Measurements from ENCODE around the gene ZNF865.

ZNF865 gene

DNA sequence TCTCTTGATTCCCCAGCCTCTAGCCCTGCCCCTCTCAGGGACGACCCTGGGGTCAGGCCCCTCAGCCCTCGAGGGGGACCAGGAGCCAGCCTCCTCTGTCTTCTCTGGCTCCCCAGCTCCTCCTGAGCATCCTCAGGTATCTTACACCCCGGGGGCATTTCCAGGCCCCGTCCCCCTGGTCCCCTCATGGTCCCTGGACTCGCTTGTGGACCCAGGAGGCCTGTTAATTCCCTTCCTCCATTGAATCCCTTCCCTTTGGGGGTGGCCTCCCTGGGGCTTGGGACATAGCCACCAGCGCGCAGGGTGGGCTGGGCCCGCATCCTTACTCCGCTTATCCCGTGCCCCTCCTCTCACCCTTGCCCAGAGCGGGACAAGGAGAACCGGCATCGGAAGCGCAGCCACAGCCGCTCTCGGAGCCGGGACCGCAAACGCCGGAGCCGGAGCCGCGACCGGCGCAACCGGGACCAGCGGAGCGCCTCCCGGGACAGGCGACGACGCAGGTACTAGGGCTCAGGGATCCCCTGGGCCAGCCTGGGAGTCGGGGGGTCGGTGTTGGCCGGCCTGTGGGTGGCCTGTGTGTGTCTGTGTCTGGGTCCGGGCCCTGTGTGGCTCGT lies 53.5 kb downstream of the ZNF865 start:
- ATAC-seq (no peak), DNase-seq (no peak)

DNA sequence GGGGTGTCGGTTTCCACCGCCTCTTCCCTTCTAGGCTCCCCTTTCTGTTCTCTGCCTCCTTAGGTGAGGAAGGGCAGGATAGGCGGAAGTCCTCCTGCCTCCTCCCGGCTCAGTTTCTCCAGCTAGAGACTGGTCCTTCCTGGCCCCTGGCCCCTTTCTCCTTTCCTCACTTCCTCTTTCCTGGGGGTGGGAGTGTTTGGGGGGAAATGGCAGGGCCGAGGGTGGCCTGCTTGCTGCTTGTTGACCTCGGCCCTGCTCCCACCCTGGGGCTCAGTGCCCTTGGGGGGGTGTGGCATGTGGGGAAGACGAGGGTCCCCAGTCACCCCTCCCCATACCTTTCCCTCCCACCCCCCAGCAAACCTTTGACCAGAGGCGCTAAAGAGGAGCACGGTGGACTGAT lies 54.4 kb downstream of the ZNF865 start:
- ATAC-seq = no peak
- no peak for DNase-seq

DNA sequence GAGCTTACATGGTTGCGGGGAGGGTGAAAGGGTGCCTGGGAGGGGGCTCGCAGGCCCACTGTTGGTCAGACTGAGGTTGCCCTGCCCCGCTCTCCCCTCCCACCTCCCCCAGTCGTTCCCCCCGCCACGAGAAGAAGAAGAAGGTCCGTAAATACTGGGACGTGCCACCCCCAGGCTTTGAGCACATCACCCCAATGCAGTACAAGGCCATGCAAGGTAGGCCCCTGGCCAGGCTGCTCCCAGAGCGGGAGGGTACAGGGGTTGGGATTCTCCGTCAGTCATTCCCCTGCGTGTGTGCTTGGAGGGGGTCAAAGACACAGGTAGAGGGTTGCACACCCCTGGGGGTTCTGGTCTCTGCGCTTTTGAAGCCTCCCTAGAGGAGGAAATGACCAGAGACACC lies 55.0 kb downstream of the ZNF865 start:
- no peak for DNase-seq
- no peak for ATAC-seq

DNA sequence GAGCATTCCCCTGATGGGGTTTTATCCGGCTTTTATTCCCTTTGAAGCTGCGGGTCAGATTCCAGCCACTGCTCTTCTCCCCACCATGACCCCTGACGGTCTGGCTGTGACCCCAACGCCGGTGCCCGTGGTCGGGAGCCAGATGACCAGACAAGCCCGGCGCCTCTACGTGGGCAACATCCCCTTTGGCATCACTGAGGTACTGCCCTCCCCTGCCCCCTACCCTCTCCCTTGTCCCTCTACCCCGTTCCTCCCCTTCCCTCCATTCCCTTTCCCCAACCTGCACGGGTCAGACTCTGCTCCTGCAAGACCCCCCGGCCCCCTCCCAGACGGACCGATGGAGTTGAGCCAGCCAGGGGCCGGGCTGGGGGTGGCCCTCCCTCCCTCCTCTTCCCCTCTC lies 55.5 kb downstream of the ZNF865 start:
- ATAC-seq (no peak), DNase-seq (no peak)

DNA sequence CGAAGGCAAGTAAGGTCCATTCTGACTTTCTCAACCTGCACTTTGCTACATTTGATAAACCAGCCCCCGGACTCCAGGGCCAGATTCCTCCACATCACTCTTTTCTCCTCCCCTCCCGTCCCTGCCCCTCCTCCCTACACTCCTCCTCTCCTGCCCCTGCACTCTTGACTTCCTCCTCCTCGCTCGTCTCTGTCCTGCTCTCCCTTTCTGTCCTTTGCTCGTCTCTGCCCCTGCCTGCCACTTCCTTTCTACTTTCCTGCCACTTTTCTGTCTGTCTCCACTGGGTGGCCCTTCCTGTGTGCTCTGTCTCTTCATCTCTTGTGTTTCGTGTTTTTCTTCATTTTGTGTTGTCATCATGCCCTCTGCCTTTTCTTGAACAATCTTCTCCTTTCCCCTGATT lies 56.4 kb downstream of the ZNF865 start:
- DNase-seq (no peak), ATAC-seq (no peak)

DNA sequence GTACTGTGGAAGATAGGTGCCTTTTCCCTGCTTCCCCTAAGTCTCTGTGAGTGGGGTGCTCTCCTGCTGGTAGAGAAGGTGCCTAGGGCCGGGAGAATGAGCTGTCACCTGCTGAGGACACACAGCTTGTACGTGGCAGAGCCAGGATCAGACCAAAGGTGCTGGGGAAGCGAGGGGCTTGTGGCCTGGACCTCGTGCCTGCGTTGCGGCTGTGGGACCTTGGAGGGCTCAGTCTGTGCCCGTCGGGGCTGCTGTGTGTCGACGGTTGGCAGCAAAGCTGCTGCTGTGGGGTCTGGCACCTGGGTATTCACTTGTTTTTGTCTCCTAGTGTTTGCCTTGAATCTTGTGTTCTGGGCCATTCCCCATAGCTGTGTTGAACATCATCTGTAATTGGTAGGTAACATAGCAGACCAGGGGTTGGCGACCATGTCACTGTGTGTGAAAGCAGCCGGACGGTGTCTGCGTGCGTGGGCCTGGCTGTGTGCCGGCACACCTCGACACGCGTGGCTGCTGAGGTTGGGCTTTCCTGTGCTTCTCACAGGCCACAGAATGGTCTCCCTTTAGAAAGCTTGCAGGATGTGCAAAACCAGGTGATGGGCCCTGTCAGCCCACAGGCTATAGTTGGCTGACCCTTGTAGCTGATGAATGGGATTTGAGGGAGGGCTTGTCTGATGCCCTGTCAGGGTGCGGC lies 58.5 kb downstream of the ZNF865 start:
- DNase-seq (no peak), ATAC-seq (no peak)

DNA sequence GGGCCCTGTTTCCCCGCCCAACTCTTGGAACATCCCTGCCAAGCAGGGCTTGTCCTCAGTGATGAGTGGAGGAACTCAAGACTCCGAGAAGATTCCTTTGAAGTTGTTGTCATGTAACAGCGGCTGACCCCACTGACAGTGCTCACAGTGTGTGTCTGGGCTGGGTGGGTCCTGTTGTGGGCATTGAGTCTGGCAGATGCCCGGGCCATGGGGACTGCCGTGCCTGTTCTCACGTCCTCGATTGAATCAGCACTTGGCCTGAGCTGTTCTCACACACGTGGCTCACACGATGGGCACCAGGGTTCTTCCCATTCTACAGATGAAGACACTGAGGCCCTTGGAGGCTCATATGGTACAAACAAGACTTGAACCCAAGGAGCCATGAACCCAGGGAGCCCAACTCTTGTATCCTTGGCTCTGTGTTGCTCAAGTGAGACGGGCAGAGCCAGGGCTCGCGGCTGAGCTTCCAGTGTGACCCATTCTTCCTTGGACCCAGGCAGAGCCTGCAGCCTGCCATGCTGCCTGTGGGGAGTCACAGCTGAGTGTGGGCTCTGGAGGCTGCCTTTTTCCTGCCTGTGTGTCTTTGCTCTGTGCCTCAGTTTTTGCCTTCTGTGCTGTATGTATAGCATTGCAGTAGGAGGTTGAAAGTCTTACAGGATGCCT lies 61.0 kb downstream of the ZNF865 start:
- no peak for ATAC-seq
- DNase-seq = no peak

All from stimulated activated naive CD8-positive, alpha-beta T cell treated with anti-CD3 and anti-CD28 coated beads, Interleukin-15, Interleukin-2, amounts not matched to agents 100 U/mL and 50 U/mL, for 24 hours (primary cell).